Uterus (tissue), 2 donors: ENCODE measurements around the gene CDIPT.

Source experiments
- CTCF ChIP-seq, 4 experiments: fragments of 200-600 bp in 2 of 4; fragments of 450-650 bp in 2 of 4; sonication (generic) in 2 of 4; IDR thresholded peaks; one replicate each; pipeline ENCODE4 v1.5.1; 2016 to 2019; ENCODE audit warnings: antibody characterized with exemption in 4 of 4, mild to moderate bottlenecking in 2 of 4, moderate library complexity in 1 of 4
- POLR2A ChIP-seq, 2 donors: fragments of 450-650 bp; IDR thresholded peaks; one replicate each; pipeline ENCODE4 v1.6.1; 2016; ENCODE audit warnings: antibody characterized with exemption in 2 of 2, mild to moderate bottlenecking in 1 of 2, moderate library complexity in 1 of 2

DNA sequence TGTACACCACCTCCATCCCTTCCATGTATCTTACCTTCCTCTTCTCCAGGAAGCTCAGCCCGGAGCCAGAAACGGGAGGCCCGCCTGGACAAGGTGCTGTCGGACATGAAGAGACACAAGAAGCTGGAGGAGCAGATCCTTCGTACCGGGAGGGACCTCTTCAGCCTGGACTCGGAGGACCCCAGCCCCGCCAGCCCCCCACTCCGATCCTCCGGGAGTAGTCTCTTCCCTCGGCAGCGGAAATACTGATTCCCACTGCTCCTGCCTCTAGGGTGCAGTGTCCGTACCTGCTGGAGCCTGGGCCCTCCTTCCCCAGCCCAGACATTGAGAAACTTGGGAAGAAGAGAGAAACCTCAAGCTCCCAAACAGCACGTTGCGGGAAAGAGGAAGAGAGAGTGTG, 43.5 kb downstream of the CDIPT start:
- TF ChIP-seq CTCF (IDR thresholded peaks at IDR 0.05), result no peak
- TF ChIP-seq POLR2A (IDR thresholded peaks at IDR 0.05), result no peak
